Aorta (tissue), 5 donors: ENCODE results near the gene CAMSAP1. TPM values are rescaled to one million over a fixed set of nuclear protein-coding genes. Genes with fewer than 3 reads are reported as not detected.

Source experiments
- ATAC-seq: fragments of 200-7000 bp; cut with Tn5 transposase; one replicate; pipeline ENCODE4 v1.9.1; 2022; ENCODE audit warnings: moderate library complexity; ENCODE audit not compliant: low FRiP score
- DNase-seq, 2 donors: peaks; one replicate each; pipeline ENCODE4 v3.0.0-alpha.2; 2020
- H3K27ac ChIP-seq, 2 donors: one replicate each; pipeline ENCODE4 v1.5.1; 2013; ENCODE audit warnings: low read length in 2 of 2, mild to moderate bottlenecking in 2 of 2, moderate library complexity in 2 of 2, control low read depth in 1 of 2, inconsistent platforms in 1 of 2, low read depth in 1 of 2
- H3K27me3 ChIP-seq, 2 donors: one replicate each; pipeline ENCODE4 v1.6.1; 2013; ENCODE audit warnings: control low read depth in 1 of 2, low read length in 1 of 2, mild to moderate bottlenecking in 1 of 2, moderate library complexity in 1 of 2; ENCODE audit not compliant: insufficient read depth in 2 of 2, control insufficient read depth in 1 of 2
- H3K36me3 ChIP-seq, 2 donors: one replicate each; pipeline ENCODE4 v1.6.1; 2013; ENCODE audit warnings: control low read depth in 1 of 2, low read length in 1 of 2, mild to moderate bottlenecking in 1 of 2; ENCODE audit not compliant: insufficient read depth in 2 of 2, control insufficient read depth in 1 of 2
- H3K4me1 ChIP-seq, 2 donors: one replicate each; pipeline ENCODE4 v1.6.1; 2013; ENCODE audit warnings: low read length in 2 of 2, control low read depth in 1 of 2, mild to moderate bottlenecking in 1 of 2, moderate library complexity in 1 of 2; ENCODE audit not compliant: insufficient read depth in 2 of 2, control insufficient read depth in 1 of 2
- H3K4me3 ChIP-seq, 2 donors: one replicate each; pipeline ENCODE4 v1.5.1; 2013; ENCODE audit warnings: low read length in 2 of 2, control low read depth in 1 of 2, mild to moderate bottlenecking in 1 of 2
- H3K9me3 ChIP-seq: one replicate; pipeline ENCODE4 v1.6.1; 2013; ENCODE audit warnings: mild to moderate bottlenecking, low read length; ENCODE audit not compliant: control insufficient read depth
- WGBS, 2 donors: extraction: QIAGEN DNeasy Blood & Tissue Kit; methylation state at CpG; one replicate each; pipeline ENCODE4 v1.1.7; 2013; 5-methylcytosine and 5-hydroxymethylcytosine counted together
- intact Hi-C, 2 donors: fragments of 100-400 bp; cut with DNase I; formaldehyde crosslinking; loops; one replicate each; pipeline versions ENCODE4 v1.14.2 to v1.15.0; 2022
- polyA plus RNA-seq, 2 donors: library from polyadenylated mRNA; stranded (reverse); fragments of 200-250 nt; gene quantifications; one replicate each; pipeline ENCODE4 v1.2.3, GENCODE V29; 2013
- total RNA-seq, 2 donors: library from RNA; stranded (reverse); fragmentation: NEBNext Ultra II Directional; extraction: Animal tissue kit (Norgen Biotek cat#: 25700); gene quantifications; one replicate each; pipeline ENCODE4 v1.2.1, GENCODE V29; 2021
- donor health status: healthy with polysubstance abuse.
- donor health status: Bipolar disorder and iron deficiency.
- donor health status: DM: no; HTN: no; CAD: no.
- donor health status: DM: no; HTN: no; CAD: no.
- donor health status: DM: yes; HTN: yes; CAD: no.

Gene CAMSAP1
- total and polyA plus RNA-seq, 4 donors = 2.5 to 28.0 (median 15.8) TPM

DNA sequence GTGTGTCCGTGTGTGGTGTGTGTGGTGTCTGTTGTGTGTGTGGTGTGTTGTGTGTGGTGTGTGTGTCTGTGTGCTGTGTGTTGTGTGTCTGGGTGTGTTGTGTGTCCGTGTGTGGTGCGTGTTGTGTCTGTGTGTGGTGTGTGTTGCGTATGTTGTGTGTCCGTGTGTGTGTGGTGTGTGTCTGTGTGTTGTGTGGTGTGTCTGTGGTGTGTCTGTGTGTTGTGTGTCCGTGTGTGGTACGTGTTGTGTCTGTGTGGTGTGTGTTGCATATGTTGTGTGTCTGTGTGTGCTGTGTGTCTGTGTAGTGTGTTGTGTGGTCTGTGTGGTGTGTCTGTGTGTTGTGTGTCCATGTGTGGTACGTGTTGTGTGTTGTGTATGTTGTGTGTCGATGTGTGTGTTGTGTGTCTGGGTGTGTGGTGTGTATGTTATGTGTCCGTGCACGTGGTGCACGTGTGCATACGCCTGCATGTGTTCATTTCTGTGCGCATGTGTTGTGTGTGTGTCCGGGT lies 133.1 kb downstream of the CAMSAP1 start:
- no peaks in the 10 kb centered on the region for H3K9me3 ChIP-seq
- H3K27me3 ChIP-seq = no peaks in the 10 kb centered on the region
- no peak overlapping the region for H3K27ac ChIP-seq
- no peak overlapping the region for H3K4me3 ChIP-seq
- no peak for DNase-seq
- ATAC-seq = no peak
- no peaks in the 10 kb centered on the region for H3K4me1 ChIP-seq
- H3K36me3 ChIP-seq = no peaks in the 10 kb centered on the region
- intact Hi-C loops = loop anchor here in 1 of 2 donors (10.0 kb wide), 1 partner anchor 59 kb away; no protein-coding TSS in a partner anchor
- 93% methylated on average over 15 of the region's 15 CpGs for WGBS, 2 donors

DNA sequence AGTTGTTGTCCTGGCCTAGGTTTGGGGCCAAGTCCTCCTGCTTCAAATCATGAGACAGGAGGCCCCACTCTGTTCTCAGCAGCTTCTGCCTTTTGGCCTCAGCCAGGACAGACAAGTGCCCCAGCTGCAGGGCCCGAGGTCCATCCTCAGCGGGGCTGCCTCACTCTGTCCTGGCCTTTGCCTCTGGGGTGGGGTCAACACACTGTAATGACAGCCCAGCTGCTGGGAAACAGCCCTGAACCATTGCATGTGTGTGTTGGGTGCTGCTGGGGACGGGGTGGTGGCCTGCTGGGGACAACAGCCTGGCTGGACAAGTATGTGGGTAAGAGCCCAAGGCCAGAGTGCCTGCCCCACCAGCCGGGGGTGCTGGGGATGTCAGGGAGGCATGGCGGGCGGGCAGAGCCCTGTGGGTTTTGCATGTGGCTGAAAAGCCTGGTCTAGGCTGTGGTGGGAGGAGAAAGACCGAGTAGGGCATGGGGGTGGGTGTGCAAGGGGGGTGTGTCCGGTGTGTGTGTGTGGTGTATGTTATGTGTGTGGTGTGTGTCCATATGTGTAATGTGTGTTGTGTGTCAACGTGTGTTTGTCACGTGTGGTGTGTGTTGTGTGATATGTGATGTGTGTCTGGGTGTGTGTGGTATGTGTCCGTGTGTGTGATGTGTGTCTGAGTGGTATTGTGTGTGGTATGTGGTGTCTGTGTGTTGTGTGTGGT lies 133.7 kb downstream of the CAMSAP1 start:
- no peaks in the 10 kb centered on the region for H3K27me3 ChIP-seq
- no peaks in the 10 kb centered on the region for H3K9me3 ChIP-seq
- no peaks in the 10 kb centered on the region for H3K4me1 ChIP-seq
- DNase-seq (no peak), ATAC-seq (no peak)
- H3K27ac ChIP-seq = no peak overlapping the region
- H3K36me3 ChIP-seq = no peaks in the 10 kb centered on the region
- intact Hi-C loops = loop anchor here in 1 of 2 donors (10.0 kb wide), 1 partner anchor 59 kb away; no protein-coding TSS in a partner anchor
- H3K4me3 ChIP-seq = no peak overlapping the region
- 82 to 84% methylated on average over 11 of the region's 11 CpGs for WGBS, 2 donors

- H3K27me3 ChIP-seq = no peaks in the 10 kb centered on the region
- H3K4me3 ChIP-seq = no peak overlapping the region
- 75 to 76% methylated on average over 36 of the region's 36 CpGs for WGBS, 2 donors
- H3K36me3 ChIP-seq = no peaks in the 10 kb centered on the region
- ATAC-seq = no peak
- DNase-seq = no peak
- H3K4me1 ChIP-seq = no peaks in the 10 kb centered on the region
- intact Hi-C loops = loop anchor here in 1 of 2 donors (10.0 kb wide), 1 partner anchor 58 kb away; no protein-coding TSS in a partner anchor
- H3K27ac ChIP-seq = no peak overlapping the region
- H3K9me3 ChIP-seq = no peaks in the 10 kb centered on the region
Measured at GRCh38 chr9:135772702-135773493, 134.4 kb downstream of the CAMSAP1 start.

DNA sequence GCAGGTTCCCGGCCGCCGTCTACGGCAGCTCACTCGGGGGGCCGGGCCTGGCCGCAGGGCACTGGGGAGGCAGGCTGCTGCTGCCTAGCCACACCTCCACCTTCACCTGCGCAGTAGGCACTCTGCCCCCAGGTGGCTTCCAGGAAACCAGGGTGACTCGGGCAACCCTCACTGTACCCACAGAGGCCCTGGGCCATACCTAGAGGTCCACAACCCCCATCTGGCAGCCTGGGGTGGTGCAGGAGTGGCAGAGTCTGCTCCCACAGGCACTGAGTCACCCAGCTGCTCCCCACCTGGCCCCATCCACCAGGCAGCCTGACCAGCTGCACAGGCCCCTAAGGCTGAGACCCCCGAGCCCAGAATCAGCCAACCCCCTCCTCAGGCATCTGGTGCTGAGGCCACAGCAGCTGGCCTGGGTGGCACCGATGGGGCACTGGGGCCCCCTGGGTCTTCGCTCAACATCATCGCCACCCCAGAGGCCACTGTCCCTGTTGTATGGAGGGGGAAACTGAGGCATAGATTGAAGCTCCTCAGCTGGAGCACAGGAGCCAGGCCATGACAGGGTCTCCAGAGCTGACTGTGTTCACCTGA lies 135.2 kb downstream of the CAMSAP1 start:
- H3K9me3 ChIP-seq = no peaks in the 10 kb centered on the region
- H3K4me3 ChIP-seq = no peak overlapping the region
- H3K36me3 ChIP-seq = no peaks in the 10 kb centered on the region
- WGBS, 2 donors = 87 to 92% methylated on average over 13 of the region's 13 CpGs
- H3K27ac ChIP-seq = no peak overlapping the region
- no peak for DNase-seq
- H3K27me3 ChIP-seq = no peaks in the 10 kb centered on the region
- intact Hi-C loops = loop anchor here in 1 of 2 donors (10.0 kb wide), 1 partner anchor 57 kb away; no protein-coding TSS in a partner anchor
- no peak for ATAC-seq
- no peaks in the 10 kb centered on the region for H3K4me1 ChIP-seq

DNA sequence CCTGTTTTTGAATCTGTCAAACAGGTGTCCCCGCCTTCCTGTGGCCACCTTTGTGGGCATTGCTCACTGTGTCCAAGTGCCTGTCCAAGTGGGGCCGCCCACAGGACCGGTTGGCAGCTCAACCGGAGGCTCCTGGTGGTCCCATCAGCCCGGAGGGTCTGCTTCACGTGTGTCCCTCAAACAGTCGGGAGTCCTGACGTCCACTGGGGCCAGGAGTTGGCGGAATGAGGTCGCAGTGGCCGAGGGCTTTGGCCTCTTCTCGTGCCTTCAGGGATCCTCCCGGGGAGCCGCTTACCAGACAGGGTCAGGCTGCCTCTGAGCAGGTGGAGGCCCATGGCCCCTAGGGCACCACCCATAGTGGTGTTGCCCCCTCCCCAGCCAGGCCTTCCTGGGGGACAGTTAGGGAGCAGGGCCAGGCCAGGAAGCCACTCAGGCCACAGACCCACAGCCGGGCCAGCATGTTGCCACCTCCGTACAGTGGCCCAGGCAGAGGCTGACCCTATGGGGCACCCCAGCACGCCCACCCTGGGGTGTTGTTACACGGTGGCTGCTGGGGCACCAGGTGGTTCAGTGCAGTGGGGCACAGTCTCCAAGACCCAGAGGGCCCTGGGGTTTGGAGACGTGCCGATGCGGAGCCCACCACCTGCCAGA lies 135.8 kb downstream of the CAMSAP1 start:
- Histone ChIP-seq H3K27me3 (no peaks in the 10 kb centered on the region), H3K9me3 (no peaks in the 10 kb centered on the region), H3K4me1 (no peaks in the 10 kb centered on the region), H3K4me3 (no peak overlapping the region), H3K27ac (no peak overlapping the region), H3K36me3 (no peaks in the 10 kb centered on the region)
- DNase-seq = no peak
- intact Hi-C loops = loop anchor here in 1 of 2 donors (10.0 kb wide), 1 partner anchor 57 kb away; no protein-coding TSS in a partner anchor
- 90 to 91% methylated on average over 21 of the region's 21 CpGs for WGBS, 2 donors
- ATAC-seq = no peak

GRCh38 chr9:135770771-135771170 lies 136.6 kb downstream of the CAMSAP1 start:
- no peak for ATAC-seq
- intact Hi-C loops = loop anchor here in 1 of 2 donors (10.0 kb wide), 1 partner anchor 56 kb away; no protein-coding TSS in a partner anchor
- Histone ChIP-seq H3K9me3 (no peaks in the 10 kb centered on the region), H3K4me1 (no peaks in the 10 kb centered on the region), H3K27me3 (no peaks in the 10 kb centered on the region), H3K4me3 (no peak overlapping the region), H3K36me3 (no peaks in the 10 kb centered on the region), H3K27ac (no peak overlapping the region)
- DNase-seq = no peak
- 87 to 91% methylated on average over 26 of the region's 26 CpGs for WGBS, 2 donors

- WGBS, 2 donors = 82 to 87% methylated on average over 18 to 19 of the region's 19 CpGs
Measured at GRCh38 chr9:135770203-135770535, 137.2 kb downstream of the CAMSAP1 start.

More at GRCh38 chr9:135770203-135770535, 137.2 kb downstream of the CAMSAP1 start:
- no peaks in the 10 kb centered on the region for H3K4me1 ChIP-seq
- no peaks in the 10 kb centered on the region for H3K36me3 ChIP-seq
- H3K9me3 ChIP-seq = no peaks in the 10 kb centered on the region
- H3K27me3 ChIP-seq = no peaks in the 10 kb centered on the region
- H3K4me3 ChIP-seq = no peak overlapping the region
- DNase-seq (no peak), ATAC-seq (no peak)
- intact Hi-C loops = loop anchor here in 1 of 2 donors (10.0 kb wide), 1 partner anchor 55 kb away; no protein-coding TSS in a partner anchor
- H3K27ac ChIP-seq = no peak overlapping the region
